A673 (cell line): ENCODE data around the gene RBMS1.

Source experiments
- EZH2 ChIP-seq: fragments of 200-600 bp; sonication (generic); IDR thresholded peaks from 2 replicates; pipeline ENCODE4 v1.6.1; 2017; ENCODE audit warnings: borderline replicate concordance, low read depth, mild to moderate bottlenecking, mixed read lengths, antibody characterized with exemption, low read length; ENCODE audit not compliant: poor library complexity, severe bottlenecking
- TF ChIP-seq, protein P1 (sequence below): fragments of 300-800, 200-600 bp; sonication (generic); conservative IDR thresholded peaks from 2 replicates; pipeline ENCODE4 v1.5.1; 2017; ENCODE audit warnings: low read depth, mild to moderate bottlenecking, antibody characterized with exemption, low read length, moderate library complexity, mixed read lengths

GRCh38 chr2:160478660-160479059, 14.9 kb downstream of the RBMS1 start:
- TF ChIP-seq, protein P1, sequence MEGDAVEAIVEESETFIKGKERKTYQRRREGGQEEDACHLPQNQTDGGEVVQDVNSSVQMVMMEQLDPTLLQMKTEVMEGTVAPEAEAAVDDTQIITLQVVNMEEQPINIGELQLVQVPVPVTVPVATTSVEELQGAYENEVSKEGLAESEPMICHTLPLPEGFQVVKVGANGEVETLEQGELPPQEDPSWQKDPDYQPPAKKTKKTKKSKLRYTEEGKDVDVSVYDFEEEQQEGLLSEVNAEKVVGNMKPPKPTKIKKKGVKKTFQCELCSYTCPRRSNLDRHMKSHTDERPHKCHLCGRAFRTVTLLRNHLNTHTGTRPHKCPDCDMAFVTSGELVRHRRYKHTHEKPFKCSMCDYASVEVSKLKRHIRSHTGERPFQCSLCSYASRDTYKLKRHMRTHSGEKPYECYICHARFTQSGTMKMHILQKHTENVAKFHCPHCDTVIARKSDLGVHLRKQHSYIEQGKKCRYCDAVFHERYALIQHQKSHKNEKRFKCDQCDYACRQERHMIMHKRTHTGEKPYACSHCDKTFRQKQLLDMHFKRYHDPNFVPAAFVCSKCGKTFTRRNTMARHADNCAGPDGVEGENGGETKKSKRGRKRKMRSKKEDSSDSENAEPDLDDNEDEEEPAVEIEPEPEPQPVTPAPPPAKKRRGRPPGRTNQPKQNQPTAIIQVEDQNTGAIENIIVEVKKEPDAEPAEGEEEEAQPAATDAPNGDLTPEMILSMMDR: no peak
- no peak for TF ChIP-seq EZH2
